GM19438 (cell line): ENCODE measurements around the gene DDX51.

Experiments
- ATAC-seq: cut with Tn5 transposase; IDR thresholded peaks from one replicate; pipeline ENCODE4 v1.9.1; 2021; ENCODE audit warnings: low read depth; ENCODE audit not compliant: unreplicated experiment

The DDX51 gene

GRCh38 chr12:132094269-132094891 lies 49.7 kb downstream of the DDX51 start:
- no peak for ATAC-seq

GRCh38 chr12:132089407-132089910 lies 54.7 kb downstream of the DDX51 start:
- no peak for ATAC-seq
